Nephron progenitor cell (in vitro differentiated cells): ENCODE results near the gene CARMIL1.

Source experiments
- DNase-seq: peaks from one replicate; pipeline ENCODE4 v3.0.0; 2021
- H3K27ac Mint-ChIP-seq: 2 replicates; pipeline ENCODE4 v1.8.0; 2021; ENCODE audit warnings: mild to moderate bottlenecking, moderate library complexity, mixed read lengths
- H3K27me3 Mint-ChIP-seq: 2 replicates; pipeline ENCODE4 v1.8.0; 2021; ENCODE audit warnings: mild to moderate bottlenecking, low read depth, mixed read lengths; ENCODE audit not compliant: poor library complexity
- H3K36me3 Mint-ChIP-seq: 2 replicates; pipeline ENCODE4 v1.8.0; 2021; ENCODE audit warnings: low read depth, mixed read lengths
- H3K4me1 Mint-ChIP-seq: 2 replicates; pipeline ENCODE4 v1.8.0; 2021; ENCODE audit warnings: mixed read lengths
- H3K4me3 Mint-ChIP-seq: 2 replicates; pipeline ENCODE4 v1.8.0; 2021; ENCODE audit warnings: mild to moderate bottlenecking, moderate library complexity, mixed read lengths
- H3K9me3 Mint-ChIP-seq: 2 replicates; pipeline ENCODE4 v1.8.0; 2021; ENCODE audit warnings: mild to moderate bottlenecking, moderate library complexity, mixed read lengths
- CTCF ChIP-seq: fragments of 200-600 bp; sonication (generic); IDR thresholded peaks from 2 replicates; pipeline ENCODE4 v1.5.0; 2021; ENCODE audit warnings: antibody characterized with exemption

Gene CARMIL1

GRCh38 chr6:25448965-25449538 is 169.9 kb downstream of the CARMIL1 start:
- Mint-ChIP-seq H3K4me3 (no peak overlapping the region), H3K27me3 (no peaks in the 10 kb centered on the region), H3K36me3 (peaks cover 15% of the 10 kb centered on the region), H3K9me3 (peaks cover 27% of the 10 kb centered on the region), H3K4me1 (peaks cover 30% of the 10 kb centered on the region), H3K27ac (no peak overlapping the region)
- TF ChIP-seq CTCF = no peak
- DNase-seq = no peak

GRCh38 chr6:25449774-25450173 is 170.6 kb downstream of the CARMIL1 start:
- Mint-ChIP-seq H3K4me3 (no peak overlapping the region), H3K27me3 (no peaks in the 10 kb centered on the region), H3K36me3 (peaks cover 15% of the 10 kb centered on the region), H3K4me1 (peaks cover 30% of the 10 kb centered on the region), H3K9me3 (peaks cover 23% of the 10 kb centered on the region), H3K27ac (no peak overlapping the region)
- DNase-seq = peak; percentile 16
- no peak for TF ChIP-seq CTCF

GRCh38 chr6:25450469-25451198 is 171.5 kb downstream of the CARMIL1 start:
- no peak overlapping the region for H3K4me3 Mint-ChIP-seq
- H3K27ac Mint-ChIP-seq = no peak overlapping the region
- H3K4me1 Mint-ChIP-seq = peaks cover 30% of the 10 kb centered on the region
- no peak for TF ChIP-seq CTCF
- H3K9me3 Mint-ChIP-seq = peaks cover 14% of the 10 kb centered on the region
- no peaks in the 10 kb centered on the region for H3K27me3 Mint-ChIP-seq
- H3K36me3 Mint-ChIP-seq = peaks cover 9% of the 10 kb centered on the region
- DNase-seq = no peak

- no peak overlapping the region for H3K4me3 Mint-ChIP-seq
- no peak for TF ChIP-seq CTCF
- no peak for DNase-seq
- peaks cover 30% of the 10 kb centered on the region for H3K4me1 Mint-ChIP-seq
- H3K27ac Mint-ChIP-seq = no peak overlapping the region
- H3K36me3 Mint-ChIP-seq = no peaks in the 10 kb centered on the region
- no peaks in the 10 kb centered on the region for H3K27me3 Mint-ChIP-seq
- peaks cover 3% of the 10 kb centered on the region for H3K9me3 Mint-ChIP-seq
Measured at GRCh38 chr6:25452031-25452430, 172.9 kb downstream of the CARMIL1 start.

GRCh38 chr6:25453288-25453687 is 174.1 kb downstream of the CARMIL1 start:
- no peak overlapping the region for H3K4me3 Mint-ChIP-seq
- DNase-seq = no peak
- H3K9me3 Mint-ChIP-seq = no peaks in the 10 kb centered on the region
- no peaks in the 10 kb centered on the region for H3K27me3 Mint-ChIP-seq
- H3K4me1 Mint-ChIP-seq = peaks cover 25% of the 10 kb centered on the region
- no peak for TF ChIP-seq CTCF
- H3K27ac Mint-ChIP-seq = no peak overlapping the region
- no peaks in the 10 kb centered on the region for H3K36me3 Mint-ChIP-seq

- H3K27me3 Mint-ChIP-seq = no peaks in the 10 kb centered on the region
- DNase-seq = no peak
- H3K4me3 Mint-ChIP-seq = no peak overlapping the region
Measured at GRCh38 chr6:25454136-25454535, 175.0 kb downstream of the CARMIL1 start.

More at GRCh38 chr6:25454136-25454535, 175.0 kb downstream of the CARMIL1 start:
- no peak overlapping the region for H3K27ac Mint-ChIP-seq
- TF ChIP-seq CTCF = no peak
- no peaks in the 10 kb centered on the region for H3K9me3 Mint-ChIP-seq
- H3K36me3 Mint-ChIP-seq = no peaks in the 10 kb centered on the region
- peaks cover 19% of the 10 kb centered on the region for H3K4me1 Mint-ChIP-seq
